Fibroblast of lung (primary cell): ENCODE data around the gene RBM20. TPM values are rescaled to one million over a fixed set of nuclear protein-coding genes. Genes with fewer than 3 reads are reported as not detected.

ENCODE experiments used
- DNase-seq, 2 donors: peaks; one replicate each; pipeline versions ENCODE4 v3.0.0 to v3.0.0-alpha.2; 2010; ENCODE audit warnings: low read depth in 2 of 2
- H2AFZ ChIP-seq: 2 replicates; pipeline ENCODE4 v1.5.1; 2012; ENCODE audit warnings: low read length, control low read depth, inconsistent platforms
- H3K27ac ChIP-seq: 2 replicates; pipeline ENCODE4 v1.5.1; 2011; ENCODE audit warnings: low read length, control low read depth; ENCODE audit not compliant: insufficient read depth
- H3K27me3 ChIP-seq: 2 replicates; pipeline ENCODE4 v1.5.1; 2011; ENCODE audit warnings: mild to moderate bottlenecking, low read length; ENCODE audit not compliant: control insufficient read depth, insufficient read depth
- H3K36me3 ChIP-seq: 2 replicates; pipeline ENCODE4 v1.5.1; 2011; ENCODE audit warnings: low read length; ENCODE audit not compliant: control insufficient read depth, insufficient read depth
- H3K4me1 ChIP-seq: 2 replicates; pipeline ENCODE4 v1.5.1; 2011; ENCODE audit warnings: low read length; ENCODE audit not compliant: control insufficient read depth, insufficient read depth; ENCODE audit errors: extremely low read depth
- H3K4me2 ChIP-seq: 2 replicates; pipeline ENCODE4 v1.5.1; 2011; ENCODE audit warnings: low read length, control low read depth; ENCODE audit not compliant: insufficient read depth; ENCODE audit errors: extremely low read depth
- H3K4me3 ChIP-seq, 4 experiments: fragments of 200-600 bp in 1 of 4; sonication (generic) in 1 of 4; replicated peaks in 1 of 4; 2 replicates each; pipeline ENCODE4 v1.5.1; 2011 to 2016; ENCODE audit warnings: low read length in 4 of 4, low read depth in 3 of 4, mild to moderate bottlenecking in 3 of 4, control low read depth in 2 of 4, inconsistent platforms in 1 of 4, mixed read lengths in 1 of 4; ENCODE audit not compliant: insufficient read depth in 1 of 4; ENCODE audit errors: control extremely low read depth in 1 of 4
- H3K79me2 ChIP-seq: 2 replicates; pipeline ENCODE4 v1.5.1; 2012; ENCODE audit warnings: mild to moderate bottlenecking, low read length, inconsistent platforms; ENCODE audit not compliant: control insufficient read depth, insufficient read depth
- H3K9ac ChIP-seq: 2 replicates; pipeline ENCODE4 v1.5.1; 2011; ENCODE audit warnings: mild to moderate bottlenecking, low read length, control low read depth; ENCODE audit not compliant: insufficient read depth
- H3K9me3 ChIP-seq: 2 replicates; pipeline ENCODE4 v1.5.1; 2012; ENCODE audit warnings: low read depth, low read length; ENCODE audit not compliant: control insufficient read depth, insufficient read depth
- H4K20me1 ChIP-seq: 2 replicates; pipeline ENCODE4 v1.5.1; 2011; ENCODE audit warnings: low read length; ENCODE audit not compliant: control insufficient read depth, insufficient read depth; ENCODE audit errors: extremely low read depth
- CTCF ChIP-seq, 2 donors: IDR thresholded peaks in 1 of 2; conservative IDR thresholded peaks in 1 of 2; 1 replicate in 1 of 2; 2 replicates in 1 of 2; pipeline ENCODE4 v1.5.1; 2011 to 2012; ENCODE audit warnings: low read length in 2 of 2, control low read depth in 1 of 2, inconsistent platforms in 1 of 2, low read depth in 1 of 2, mild to moderate bottlenecking in 1 of 2
- EZH2 ChIP-seq: IDR thresholded peaks from 2 replicates; pipeline ENCODE4 v1.5.1; 2012; ENCODE audit warnings: low read length, control low read depth, mild to moderate bottlenecking; ENCODE audit errors: missing control alignments
- polyA plus RNA-seq, 2 donors: library from polyadenylated mRNA; depleted of rRNA in 1 of 2; stranded (reverse) in 1 of 2; unstranded in 1 of 2; fragments of >200 nt; gene quantifications; 2 replicates each; pipeline ENCODE4 v1.2.1, GENCODE V29; 2011 to 2012; ENCODE audit warnings: missing spikeins in 1 of 2
- total RNA-seq: library from RNA; depleted of rRNA; stranded (reverse); fragments of >200 nt; gene quantifications from 2 replicates; pipeline ENCODE4 v1.2.1, GENCODE V29; 2014

Gene RBM20
- total and polyA plus RNA-seq, 2 donors (not counting 1 experiment from before 2014, with no cell fraction given), result under 0.01 to 0.05 TPM

- Histone ChIP-seq H3K4me3 (no peak overlapping the region), H3K27me3 (peaks cover 15% of the 10 kb centered on the region), H3K79me2 (no peaks in the 10 kb centered on the region), H2AFZ (no peak overlapping the region), H3K9me3 (no peaks in the 10 kb centered on the region), H3K27ac (no peak overlapping the region), H3K4me1 (no peaks in the 10 kb centered on the region), H3K4me2 (no peak overlapping the region), H3K9ac (no peak overlapping the region), H3K36me3 (no peaks in the 10 kb centered on the region), H4K20me1 (no peaks in the 10 kb centered on the region)
- DNase-seq, result no peak
- TF ChIP-seq CTCF (conservative IDR thresholded peaks at IDR 0.05 in 1 of 2, IDR thresholded peaks at IDR 0.05 in 1 of 2; ENCODE audit: low read depth in 1 of 2, low read length in 2 of 2) (no peak), EZH2 (no peak)
Measured at GRCh38 chr10:110679486-110680272, 35.5 kb downstream of the RBM20 start.

GRCh38 chr10:110680273-110681020 is 36.3 kb downstream of the RBM20 start:
- no peak overlapping the region for H3K27ac ChIP-seq
- peaks cover 2% of the 10 kb centered on the region for H3K4me1 ChIP-seq
- peaks cover 8% of the 10 kb centered on the region for H3K27me3 ChIP-seq
- H3K9me3 ChIP-seq, result no peaks in the 10 kb centered on the region
- no peaks in the 10 kb centered on the region for H3K79me2 ChIP-seq
- no peaks in the 10 kb centered on the region for H3K36me3 ChIP-seq
- TF ChIP-seq CTCF (conservative IDR thresholded peaks at IDR 0.05 in 1 of 2, IDR thresholded peaks at IDR 0.05 in 1 of 2; ENCODE audit: low read depth in 1 of 2, low read length in 2 of 2), result no peak
- TF ChIP-seq EZH2, result no peak
- no peaks in the 10 kb centered on the region for H4K20me1 ChIP-seq
- H3K4me3 ChIP-seq, result no peak overlapping the region
- no peak for DNase-seq
- no peak overlapping the region for H2AFZ ChIP-seq
- H3K9ac ChIP-seq, result no peak overlapping the region
- H3K4me2 ChIP-seq, result no peak overlapping the region

- DNase-seq, result peak; percentile 23 to 36
- Histone ChIP-seq H3K4me3 (no peak overlapping the region), H4K20me1 (no peaks in the 10 kb centered on the region), H2AFZ (no peak overlapping the region), H3K4me1 (peaks cover 2% of the 10 kb centered on the region), H3K27me3 (peaks cover 3% of the 10 kb centered on the region), H3K4me2 (no peak overlapping the region), H3K27ac (no peak overlapping the region), H3K9ac (no peak overlapping the region), H3K36me3 (no peaks in the 10 kb centered on the region), H3K79me2 (no peaks in the 10 kb centered on the region), H3K9me3 (no peaks in the 10 kb centered on the region)
- TF ChIP-seq CTCF (conservative IDR thresholded peaks at IDR 0.05 in 1 of 2, IDR thresholded peaks at IDR 0.05 in 1 of 2; ENCODE audit: low read depth in 1 of 2, low read length in 2 of 2), result peak; percentile 63 to 81
- no peak for TF ChIP-seq EZH2
Measured at GRCh38 chr10:110681023-110681681, 37.0 kb downstream of the RBM20 start.
